ENCODE measurements around the gene DIP2C.
"Not testable (repeated sequence)": the region's sequence is repeated elsewhere in the genome, so short reads cannot be mapped to it uniquely, and the experiment has no call there.

DIP2C gene

GRCh38 chr10:594584-595270, 94.7 kb downstream of the DIP2C start:
- no peak for DNase-seq

- no peak for DNase-seq
Observed at GRCh38 chr10:593901-594457, 95.5 kb downstream of the DIP2C start.

GRCh38 chr10:593421-593820, 96.0 kb downstream of the DIP2C start:
- no peak for DNase-seq

GRCh38 chr10:593016-593415, 96.5 kb downstream of the DIP2C start:
- no peak for DNase-seq

GRCh38 chr10:591646-592045, 97.8 kb downstream of the DIP2C start:
- DNase-seq: no peak

- DNase-seq: no peak
Observed at GRCh38 chr10:590721-591120, 98.7 kb downstream of the DIP2C start.

GRCh38 chr10:589961-590680, 99.3 kb downstream of the DIP2C start:
- DNase-seq: no peak

GRCh38 chr10:588246-589165, 101.0 kb downstream of the DIP2C start:
- peak in 1 of 2 donors; percentile 6 for DNase-seq

- DNase-seq: no peak
Observed at GRCh38 chr10:586716-587115, 102.8 kb downstream of the DIP2C start.

- no peak for DNase-seq
Observed at GRCh38 chr10:586151-586550, 103.3 kb downstream of the DIP2C start.

GRCh38 chr10:585502-585901, 104.0 kb downstream of the DIP2C start:
- DNase-seq: no peak

- not testable (repeated sequence) for DNase-seq
Observed at GRCh38 chr10:584497-585290, 104.8 kb downstream of the DIP2C start.

GRCh38 chr10:583433-583832, 106.0 kb downstream of the DIP2C start:
- DNase-seq: no peak

- no peak for DNase-seq
Observed at GRCh38 chr10:581776-582330, 107.6 kb downstream of the DIP2C start.

- DNase-seq: no peak
Observed at GRCh38 chr10:580778-581177, 108.7 kb downstream of the DIP2C start.

- DNase-seq: no peak
Observed at GRCh38 chr10:576130-576465, 113.4 kb downstream of the DIP2C start.

- DNase-seq: no peak
Observed at GRCh38 chr10:575402-576129, 113.9 kb downstream of the DIP2C start.

- no peak for DNase-seq
Observed at GRCh38 chr10:572696-573095, 116.8 kb downstream of the DIP2C start.

- DNase-seq: no peak
Observed at GRCh38 chr10:571688-572451, 117.6 kb downstream of the DIP2C start.

GRCh38 chr10:571166-571565, 118.3 kb downstream of the DIP2C start:
- DNase-seq: no peak
